WTC11 (cell line): ENCODE data around the gene CBLB. TPM values are rescaled to one million over a fixed set of nuclear protein-coding genes. Genes with fewer than 3 reads are reported as not detected.

Source experiments
- ATAC-seq: fragments of 200-7000 bp; cut with Tn5 transposase; 2 replicates; pipeline ENCODE4 v1.10.0; 2021; ENCODE audit warnings: mild to moderate bottlenecking, moderate library complexity
- CTCF ChIA-PET: fragments of 300-600 bp; sonication (Branson Sonifier 250); formaldehyde crosslinking; loops from one replicate; lab custom pipeline; 2021; ENCODE audit warnings: antibody characterized with exemption; lab: Charles Lee
- POLR2A ChIA-PET: fragments of 350-600 bp; sonication (Branson Sonifier 250); formaldehyde crosslinking; loops from one replicate; lab custom pipeline; 2021; ENCODE audit warnings: antibody characterized with exemption; lab: Charles Lee
- DNase-seq: peaks from one replicate; pipeline ENCODE4 v3.0.0; 2021; ENCODE audit warnings: low spot score
- H3K27ac Mint-ChIP-seq: 2 replicates; pipeline ENCODE4 v1.8.0; 2021; ENCODE audit warnings: mixed read lengths
- H3K27me3 Mint-ChIP-seq: 2 replicates; pipeline ENCODE4 v1.8.0; 2021; ENCODE audit warnings: low read depth, mild to moderate bottlenecking, moderate library complexity, mixed read lengths
- H3K36me3 Mint-ChIP-seq: 2 replicates; pipeline ENCODE4 v1.8.0; 2021; ENCODE audit warnings: mixed read lengths
- H3K4me1 Mint-ChIP-seq: 2 replicates; pipeline ENCODE4 v1.8.0; 2022; ENCODE audit warnings: mixed read lengths
- H3K4me3 Mint-ChIP-seq: 2 replicates; pipeline ENCODE4 v1.8.0; 2021; ENCODE audit warnings: mild to moderate bottlenecking, moderate library complexity, mixed read lengths
- H3K9me3 Mint-ChIP-seq: 2 replicates; pipeline ENCODE4 v1.8.0; 2021; ENCODE audit warnings: mixed read lengths
- CREB1 ChIP-seq: sonication (generic); formaldehyde crosslinking; IDR thresholded peaks from 2 replicates; pipeline ENCODE4 v1.8.0; 2023; ENCODE audit warnings: mild to moderate bottlenecking, missing genetic modification reagents
- E2F4 ChIP-seq: sonication (generic); formaldehyde crosslinking; IDR thresholded peaks from 2 replicates; pipeline ENCODE4 v1.8.1; 2022; ENCODE audit warnings: low read depth, mild to moderate bottlenecking, moderate library complexity, missing genetic modification reagents, borderline replicate concordance
- EMX1 ChIP-seq: fragments of 250-450 bp; sonication (Bioruptor Pico); IDR thresholded peaks from 2 replicates; pipeline ENCODE4 v1.8.0; 2021; ENCODE audit warnings: mild to moderate bottlenecking
- ERG ChIP-seq: fragments of 250-450 bp; sonication (Bioruptor Pico); IDR thresholded peaks from 2 replicates; pipeline ENCODE4 v1.8.0; 2021; ENCODE audit warnings: mild to moderate bottlenecking
- FOXK1 ChIP-seq: sonication (generic); formaldehyde crosslinking; IDR thresholded peaks from 2 replicates; pipeline ENCODE4 v1.8.0; 2022; ENCODE audit warnings: mild to moderate bottlenecking, moderate library complexity, missing genetic modification reagents
- FOXP1 ChIP-seq: sonication (generic); formaldehyde crosslinking; IDR thresholded peaks from 2 replicates; pipeline ENCODE4 v1.8.0; 2022; ENCODE audit warnings: missing genetic modification reagents, mild to moderate bottlenecking, moderate library complexity, borderline replicate concordance
- JAZF1 ChIP-seq: fragments of 250-450 bp; sonication (Bioruptor Pico); IDR thresholded peaks from 2 replicates; pipeline ENCODE4 v1.9.0; 2021; ENCODE audit warnings: moderate library complexity, mild to moderate bottlenecking, inconsistent platforms
- PREB ChIP-seq: sonication (generic); formaldehyde crosslinking; IDR thresholded peaks from 2 replicates; pipeline ENCODE4 v1.8.1; 2022; ENCODE audit warnings: mild to moderate bottlenecking, missing genetic modification reagents, moderate library complexity, borderline replicate concordance
- PRRX2 ChIP-seq: fragments of 250-450 bp; sonication (Bioruptor Pico); IDR thresholded peaks from 2 replicates; pipeline ENCODE4 v1.8.0; 2021; ENCODE audit warnings: mild to moderate bottlenecking
- RELA ChIP-seq: sonication (generic); formaldehyde crosslinking; IDR thresholded peaks from 2 replicates; pipeline ENCODE4 v1.8.1; 2022; ENCODE audit warnings: missing genetic modification reagents, mild to moderate bottlenecking, borderline replicate concordance
- TCF7 ChIP-seq: sonication (generic); formaldehyde crosslinking; IDR thresholded peaks from 2 replicates; pipeline ENCODE4 v1.8.0; 2022; ENCODE audit warnings: mild to moderate bottlenecking, low read depth, missing genetic modification reagents, moderate library complexity
- TEAD4 ChIP-seq: sonication (generic); formaldehyde crosslinking; IDR thresholded peaks from 2 replicates; pipeline ENCODE4 v1.8.0; 2022; ENCODE audit warnings: mild to moderate bottlenecking, missing genetic modification reagents
- ZNF138 ChIP-seq: sonication (generic); formaldehyde crosslinking; conservative IDR thresholded peaks from 2 replicates; pipeline ENCODE4 v1.8.1; 2022; ENCODE audit warnings: mild to moderate bottlenecking, moderate library complexity, missing genetic modification reagents
- ZNF671 ChIP-seq: fragments of 250-450 bp; sonication (Bioruptor Pico); IDR thresholded peaks from 2 replicates; pipeline ENCODE4 v1.8.0; 2021; ENCODE audit warnings: mild to moderate bottlenecking
- total RNA-seq: library from RNA; stranded (reverse); gene quantifications from 3 replicates; pipeline ENCODE4 v1.2.3, GENCODE V29; 2021
- TF ChIP-seq, protein P1 (sequence below): sonication (generic); formaldehyde crosslinking; IDR thresholded peaks from 2 replicates; pipeline ENCODE4 v1.8.1; 2022; ENCODE audit warnings: missing genetic modification reagents, borderline replicate concordance
- TF ChIP-seq, protein P2 (sequence below): sonication (generic); formaldehyde crosslinking; IDR thresholded peaks from 2 replicates; pipeline ENCODE4 v1.8.0; 2023; ENCODE audit warnings: missing genetic modification reagents
- TF ChIP-seq, protein P3 (sequence below): sonication (generic); formaldehyde crosslinking; conservative IDR thresholded peaks from 2 replicates; pipeline ENCODE4 v1.8.1; 2022; ENCODE audit warnings: mild to moderate bottlenecking, missing genetic modification reagents
- TF ChIP-seq, protein P4 (sequence below): sonication (generic); formaldehyde crosslinking; IDR thresholded peaks from 2 replicates; pipeline ENCODE4 v1.8.1; 2023; ENCODE audit warnings: mild to moderate bottlenecking, missing genetic modification reagents

The CBLB gene
- total RNA-seq, 1 experiment from 2014 or later, result 19.8 TPM

DNA sequence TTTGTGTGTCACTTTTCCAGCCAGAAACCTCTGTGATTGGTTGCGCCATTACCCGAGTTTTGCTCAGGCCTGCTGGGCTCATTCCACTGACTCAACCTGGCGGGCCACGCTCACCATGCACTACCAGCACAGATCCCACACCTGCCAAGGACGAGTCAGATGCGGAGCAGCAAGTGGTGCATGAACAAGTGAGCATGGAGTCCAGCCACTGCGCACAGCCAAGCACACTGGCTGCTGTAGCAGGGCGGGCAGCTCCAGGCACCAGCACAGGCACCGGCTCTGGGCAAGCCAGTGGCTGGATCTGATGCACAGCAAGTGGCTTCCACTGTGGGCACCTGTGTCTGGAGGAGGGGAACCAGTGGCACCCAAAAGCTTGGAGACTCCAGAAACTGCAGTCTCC, 110.4 kb downstream of the CBLB start:
- Mint-ChIP-seq H3K27ac (no peak overlapping the region), H3K9me3 (peaks cover 38% of the 10 kb centered on the region), H3K4me3 (no peak overlapping the region), H3K36me3 (peaks cover 43% of the 10 kb centered on the region), H3K4me1 (peaks cover 8% of the 10 kb centered on the region), H3K27me3 (no peaks in the 10 kb centered on the region)
- no peak for DNase-seq
- ATAC-seq, result no peak
- ChIA-PET CTCF (no interaction called here), POLR2A (no interaction called here)
- TF ChIP-seq, protein P1, sequence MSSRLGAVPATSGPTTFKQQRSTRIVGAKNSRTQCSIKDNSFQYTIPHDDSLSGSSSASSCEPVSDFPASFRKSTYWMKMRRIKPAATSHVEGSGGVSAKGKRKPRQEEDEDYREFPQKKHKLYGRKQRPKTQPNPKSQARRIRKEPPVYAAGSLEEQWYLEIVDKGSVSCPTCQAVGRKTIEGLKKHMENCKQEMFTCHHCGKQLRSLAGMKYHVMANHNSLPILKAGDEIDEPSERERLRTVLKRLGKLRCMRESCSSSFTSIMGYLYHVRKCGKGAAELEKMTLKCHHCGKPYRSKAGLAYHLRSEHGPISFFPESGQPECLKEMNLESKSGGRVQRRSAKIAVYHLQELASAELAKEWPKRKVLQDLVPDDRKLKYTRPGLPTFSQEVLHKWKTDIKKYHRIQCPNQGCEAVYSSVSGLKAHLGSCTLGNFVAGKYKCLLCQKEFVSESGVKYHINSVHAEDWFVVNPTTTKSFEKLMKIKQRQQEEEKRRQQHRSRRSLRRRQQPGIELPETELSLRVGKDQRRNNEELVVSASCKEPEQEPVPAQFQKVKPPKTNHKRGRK (CRISPR knock-in tag), result no peak
- TF ChIP-seq PREB (CRISPR knock-in tag), result no peak
- no peak for TF ChIP-seq EMX1 (CRISPR knock-in tag)
- no peak for TF ChIP-seq RELA
- no peak for TF ChIP-seq JAZF1
- no peak for TF ChIP-seq TCF7 (CRISPR knock-in tag)
- no peak for TF ChIP-seq ZNF671 (CRISPR knock-in tag)
- TF ChIP-seq, protein P2, sequence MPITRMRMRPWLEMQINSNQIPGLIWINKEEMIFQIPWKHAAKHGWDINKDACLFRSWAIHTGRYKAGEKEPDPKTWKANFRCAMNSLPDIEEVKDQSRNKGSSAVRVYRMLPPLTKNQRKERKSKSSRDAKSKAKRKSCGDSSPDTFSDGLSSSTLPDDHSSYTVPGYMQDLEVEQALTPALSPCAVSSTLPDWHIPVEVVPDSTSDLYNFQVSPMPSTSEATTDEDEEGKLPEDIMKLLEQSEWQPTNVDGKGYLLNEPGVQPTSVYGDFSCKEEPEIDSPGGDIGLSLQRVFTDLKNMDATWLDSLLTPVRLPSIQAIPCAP (CRISPR knock-in tag), result no peak
- no peak for TF ChIP-seq FOXP1 (CRISPR knock-in tag)

DNA sequence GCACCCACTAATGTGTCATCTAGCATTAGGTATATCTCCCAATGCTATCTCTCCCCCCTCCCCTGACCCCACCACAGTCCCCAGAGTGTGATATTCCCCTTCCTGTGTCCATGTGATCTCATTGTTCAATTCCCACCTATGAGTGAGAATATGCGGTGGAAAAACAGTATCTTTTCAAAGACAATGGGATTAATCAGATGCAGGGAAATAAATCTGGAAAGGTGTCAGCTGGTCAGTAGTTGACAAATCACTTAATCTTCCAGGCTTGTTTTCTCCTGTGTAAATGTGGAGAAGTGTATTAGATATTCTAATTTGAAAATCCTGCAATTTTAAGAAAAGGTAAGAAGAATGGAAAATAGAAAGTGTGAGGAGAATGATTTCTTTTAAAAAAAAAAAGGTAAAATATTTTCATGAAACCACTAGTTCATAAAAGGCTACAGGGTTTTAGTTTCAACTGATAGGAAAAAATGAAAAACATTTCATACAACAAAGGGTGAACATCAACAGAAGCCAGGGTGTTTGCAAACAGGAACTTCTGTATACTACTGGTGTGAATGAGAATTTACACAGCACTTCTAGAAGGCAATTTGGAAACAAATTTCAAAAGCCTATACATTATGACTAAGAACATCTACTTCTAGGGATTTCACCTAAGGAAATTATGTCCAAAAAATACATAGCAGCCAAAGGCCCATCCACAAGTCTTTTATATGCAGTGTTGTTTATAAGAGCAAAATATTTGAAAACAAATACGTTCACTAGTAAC, 113.5 kb downstream of the CBLB start:
- Mint-ChIP-seq H3K4me3 (no peak overlapping the region), H3K9me3 (peaks cover 13% of the 10 kb centered on the region), H3K27ac (no peak overlapping the region), H3K36me3 (peaks cover 20% of the 10 kb centered on the region), H3K4me1 (peaks cover 8% of the 10 kb centered on the region), H3K27me3 (no peaks in the 10 kb centered on the region; the same call in 1 of the 2 replicates)
- CTCF ChIA-PET, result no interaction called here
- TF ChIP-seq, protein P3, sequence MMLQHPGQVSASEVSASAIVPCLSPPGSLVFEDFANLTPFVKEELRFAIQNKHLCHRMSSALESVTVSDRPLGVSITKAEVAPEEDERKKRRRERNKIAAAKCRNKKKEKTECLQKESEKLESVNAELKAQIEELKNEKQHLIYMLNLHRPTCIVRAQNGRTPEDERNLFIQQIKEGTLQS (CRISPR knock-in tag), result no peak
- ATAC-seq (no peak), DNase-seq (no peak)
- POLR2A ChIA-PET, result no interaction called here

GRCh38 chr3:105752791-105753415, 115.9 kb downstream of the CBLB start:
- H3K4me3 Mint-ChIP-seq, result no peak overlapping the region
- POLR2A ChIA-PET, result no interaction called here
- DNase-seq, result no peak
- no peak for ATAC-seq
- CTCF ChIA-PET, result no interaction called here
- H3K27me3 Mint-ChIP-seq, result no peaks in the 10 kb centered on the region; the same call in 1 of the 2 replicates
- no peak for TF ChIP-seq FOXK1 (CRISPR knock-in tag)
- no peak for TF ChIP-seq TEAD4 (CRISPR knock-in tag)
- no peak for TF ChIP-seq PRRX2 (CRISPR knock-in tag)
- TF ChIP-seq, protein P4, sequence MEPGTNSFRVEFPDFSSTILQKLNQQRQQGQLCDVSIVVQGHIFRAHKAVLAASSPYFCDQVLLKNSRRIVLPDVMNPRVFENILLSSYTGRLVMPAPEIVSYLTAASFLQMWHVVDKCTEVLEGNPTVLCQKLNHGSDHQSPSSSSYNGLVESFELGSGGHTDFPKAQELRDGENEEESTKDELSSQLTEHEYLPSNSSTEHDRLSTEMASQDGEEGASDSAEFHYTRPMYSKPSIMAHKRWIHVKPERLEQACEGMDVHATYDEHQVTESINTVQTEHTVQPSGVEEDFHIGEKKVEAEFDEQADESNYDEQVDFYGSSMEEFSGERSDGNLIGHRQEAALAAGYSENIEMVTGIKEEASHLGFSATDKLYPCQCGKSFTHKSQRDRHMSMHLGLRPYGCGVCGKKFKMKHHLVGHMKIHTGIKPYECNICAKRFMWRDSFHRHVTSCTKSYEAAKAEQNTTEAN (CRISPR knock-in tag), result no peak
- TF ChIP-seq, protein P2 (CRISPR knock-in tag), result no peak
- TF ChIP-seq ZNF138, result no peak
- TF ChIP-seq E2F4 (CRISPR knock-in tag), result no peak
- no peak for TF ChIP-seq ERG
- TF ChIP-seq CREB1 (CRISPR knock-in tag), result no peak
- no peak for TF ChIP-seq JAZF1
- TF ChIP-seq, all 79 proteins: peak for 0
- Mint-ChIP-seq H3K27ac (no peak overlapping the region), H3K36me3 (peaks cover under 1% of the 10 kb centered on the region; the same call in 1 of the 2 replicates), H3K9me3 (no peaks in the 10 kb centered on the region), H3K4me1 (peaks cover 14% of the 10 kb centered on the region)
